Esophagus muscularis mucosa (tissue), 4 donors: ENCODE data around the gene LYL1. TPM values are rescaled to one million over a fixed set of nuclear protein-coding genes. Genes with fewer than 3 reads are reported as not detected.

ENCODE experiments used
- DNase-seq: peaks from one replicate; pipeline ENCODE4 v3.0.0-alpha.2; 2017; ENCODE audit errors: extremely low spot score
- H3K27ac ChIP-seq, 4 donors: fragments of 200-600 bp; sonication (generic); replicated peaks in 1 of 4; 1 replicate in 3 of 4; 2 replicates in 1 of 4; pipeline ENCODE4 v1.5.1; 2016 to 2019; ENCODE audit warnings: mild to moderate bottlenecking in 1 of 4
- H3K27me3 ChIP-seq, 4 donors: fragments of 200-600 bp; sonication (generic); one replicate each; pipeline versions ENCODE4 v1.5.1 to v1.6.0; 2016 to 2019
- H3K36me3 ChIP-seq, 4 donors: fragments of 200-600 bp; sonication (generic); one replicate each; pipeline ENCODE4 v1.5.1; 2016 to 2019
- H3K4me1 ChIP-seq, 4 donors: fragments of 200-600 bp; sonication (generic); one replicate each; pipeline ENCODE4 v1.5.1; 2016 to 2019
- H3K4me3 ChIP-seq, 4 donors: fragments of 200-600 bp; sonication (generic); 1 replicate in 2 of 4; 2 replicates in 2 of 4; pipeline ENCODE4 v1.5.1; 2016 to 2019; ENCODE audit warnings: mild to moderate bottlenecking in 4 of 4, moderate library complexity in 1 of 4
- H3K9me3 ChIP-seq, 4 donors: fragments of 200-600 bp; sonication (generic); 1 replicate in 3 of 4; 2 replicates in 1 of 4; pipeline ENCODE4 v1.5.1; 2016 to 2019
- CTCF ChIP-seq, 3 experiments: fragments of 200-600 bp in 2 of 3; fragments of 450-650 bp in 1 of 3; sonication (generic) in 2 of 3; IDR thresholded peaks; one replicate each; pipeline ENCODE4 v1.5.1; 2017 to 2019; ENCODE audit warnings: antibody characterized with exemption in 3 of 3, mild to moderate bottlenecking in 2 of 3, moderate library complexity in 1 of 3
- EP300 ChIP-seq: sonication (generic); formaldehyde crosslinking; IDR thresholded peaks from one replicate; pipeline ENCODE4 v1.6.1; 2017; ENCODE audit warnings: antibody characterized with exemption
- POLR2A ChIP-seq: fragments of 450-650 bp; IDR thresholded peaks from one replicate; pipeline ENCODE4 v1.6.1; 2017; ENCODE audit warnings: antibody characterized with exemption, moderate library complexity, mild to moderate bottlenecking, low read depth
- POLR2AphosphoS5 ChIP-seq, 2 donors: sonication (generic); formaldehyde crosslinking; IDR thresholded peaks; one replicate each; pipeline ENCODE4 v1.6.1; 2017; ENCODE audit warnings: antibody characterized with exemption in 2 of 2
- WGBS: methylation state at CpG from one replicate; pipeline ENCODE4 v1.1.5; 2018; 5-methylcytosine and 5-hydroxymethylcytosine counted together
- intact Hi-C: fragments of 100-400 bp; cut with DNase I; formaldehyde crosslinking; loops from one replicate; pipeline ENCODE4 v1.15.1; 2023
- total RNA-seq, 4 donors: library from RNA; depleted of rRNA; stranded (reverse); fragments of >200 nt; gene quantifications; one replicate each; pipeline versions ENCODE4 v1.1.0 to v1.2.1, GENCODE V29; 2016

Gene LYL1
- total RNA-seq, 4 donors from 2014 or later, result 11.9 to 20.2 (median 17.0) TPM

- Histone ChIP-seq H3K36me3 (no peaks in the 10 kb centered on the region), H3K27me3 (no peaks in the 10 kb centered on the region), H3K4me3 (peak overlapping the region in 1 of 4 donors; percentile 10), H3K4me1 (peaks cover 99 to 100% (median 100%) of the 10 kb centered on the region in 4 donors), H3K9me3 (no peaks in the 10 kb centered on the region), H3K27ac (peak overlapping the region; percentile 97 to 98 (median 98))
- WGBS, result 26% methylated on average over 15 of the region's 15 CpGs
- no peak for DNase-seq
- intact Hi-C loops, result no loop called here
- no peak for TF ChIP-seq POLR2A
- TF ChIP-seq POLR2AphosphoS5 (IDR thresholded peaks at IDR 0.05), result no peak
- no peak for TF ChIP-seq EP300
- no peak for TF ChIP-seq CTCF (IDR thresholded peaks at IDR 0.05)
Measured at GRCh38 chr19:13057147-13057572, 45.5 kb downstream of the LYL1 start.

DNA sequence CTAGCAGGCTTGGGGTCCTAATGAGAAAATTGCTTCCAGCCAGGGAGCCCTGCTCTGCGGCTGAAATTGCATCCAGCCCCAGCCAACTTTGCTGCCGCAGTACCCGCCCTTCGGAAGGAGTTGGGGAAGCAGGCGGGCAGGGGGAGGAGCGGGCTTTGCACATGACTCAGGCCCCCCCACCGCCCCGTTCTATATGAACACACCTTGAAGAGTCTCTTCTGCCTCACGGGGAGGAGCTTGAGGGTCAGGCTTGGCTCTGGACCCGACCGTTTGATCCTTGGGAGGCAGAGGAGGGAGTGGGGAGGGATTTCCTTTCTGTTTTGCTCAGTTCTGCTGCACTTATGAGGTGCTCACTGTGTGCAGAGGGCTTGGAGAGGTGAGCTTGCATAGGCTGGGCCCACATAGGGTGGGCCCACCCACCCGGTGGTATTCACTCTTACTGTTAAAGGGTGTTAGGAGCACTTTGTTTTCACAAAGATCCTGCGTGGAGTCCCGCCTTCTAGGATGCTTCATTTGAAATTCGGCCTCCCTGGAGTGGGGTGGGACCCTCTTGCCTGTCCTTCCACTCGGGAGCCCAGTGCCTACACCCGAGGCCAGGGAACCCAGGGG is 46.5 kb downstream of the LYL1 start:
- 23% methylated on average over 11 of the region's 17 CpGs for WGBS
- no peak for DNase-seq
- H3K4me1 ChIP-seq, result peaks cover 100% of the 10 kb centered on the region in 4 donors
- intact Hi-C loops, result no loop called here
- H3K4me3 ChIP-seq, result peak overlapping the region; percentile 32 to 45 (median 34)
- no peak for TF ChIP-seq CTCF (IDR thresholded peaks at IDR 0.05)
- TF ChIP-seq POLR2AphosphoS5 (IDR thresholded peaks at IDR 0.05), result peak; percentile 55 to 81
- no peak for TF ChIP-seq POLR2A
- no peak for TF ChIP-seq EP300
- H3K9me3 ChIP-seq, result no peaks in the 10 kb centered on the region
- no peaks in the 10 kb centered on the region for H3K27me3 ChIP-seq
- peak overlapping the region; percentile 97 to 98 (median 98) for H3K27ac ChIP-seq
- H3K36me3 ChIP-seq, result no peaks in the 10 kb centered on the region

GRCh38 chr19:13055213-13056051 is 47.2 kb downstream of the LYL1 start:
- Histone ChIP-seq H3K27me3 (no peaks in the 10 kb centered on the region), H3K36me3 (no peaks in the 10 kb centered on the region), H3K4me3 (peak overlapping the region; percentile 32 to 45 (median 34)), H3K9me3 (no peaks in the 10 kb centered on the region), H3K27ac (peak overlapping the region; percentile 97 to 98 (median 98)), H3K4me1 (peaks cover 100% of the 10 kb centered on the region in 4 donors)
- intact Hi-C loops, result no loop called here
- 14% methylated on average over 19 of the region's 29 CpGs for WGBS
- TF ChIP-seq CTCF (IDR thresholded peaks at IDR 0.05) (peak in 2 of 3 experiments; percentile 7 to 10), POLR2AphosphoS5 (IDR thresholded peaks at IDR 0.05) (peak; percentile 65 to 68), POLR2A (no peak)
- no peak for DNase-seq

- H3K4me3 ChIP-seq, result peak overlapping the region; percentile 32 to 45 (median 34)
- no peaks in the 10 kb centered on the region for H3K36me3 ChIP-seq
- peak overlapping the region; percentile 97 to 98 (median 98) for H3K27ac ChIP-seq
- intact Hi-C loops, result no loop called here
- H3K4me1 ChIP-seq, result peaks cover 97 to 100% (median 100%) of the 10 kb centered on the region in 4 donors
- WGBS, result 9% methylated on average over 10 of the region's 11 CpGs
- TF ChIP-seq EP300, result no peak
- TF ChIP-seq POLR2A, result no peak
- TF ChIP-seq POLR2AphosphoS5 (IDR thresholded peaks at IDR 0.05), result no peak
- TF ChIP-seq CTCF (IDR thresholded peaks at IDR 0.05), result no peak
- H3K27me3 ChIP-seq, result no peaks in the 10 kb centered on the region
- DNase-seq, result no peak
- H3K9me3 ChIP-seq, result no peaks in the 10 kb centered on the region
Measured at GRCh38 chr19:13054626-13055212, 47.9 kb downstream of the LYL1 start.
